Measurements from ENCODE around the gene PTPRD. TPM values are rescaled to one million over a fixed set of nuclear protein-coding genes. Genes with fewer than 3 reads are reported as not detected.

The PTPRD gene
- total RNA-seq, 1 experiment from 2014 or later, result 32.5 TPM

GRCh38 chr9:9949978-9950377, 662.8 kb downstream of the PTPRD start:
- H3K23ac ChIP-seq (ENCODE audit: insufficient read length, low read depth, low read length), result no peak overlapping the region
- no peak overlapping the region for H3K18ac ChIP-seq (ENCODE audit: insufficient read length, low read depth, low read length)
- no peak overlapping the region for H2AK5ac ChIP-seq (ENCODE audit: insufficient read length, low read length)
- no peaks in the 10 kb centered on the region for H3K9me3 Mint-ChIP-seq
- H3K4me3 Mint-ChIP-seq, result no peak overlapping the region
- H3T11ph ChIP-seq (ENCODE audit: low read length), result no peak overlapping the region
- no peak overlapping the region for H4K5ac ChIP-seq (ENCODE audit: insufficient read length, low read depth, low read length)
- H3K4me1 Mint-ChIP-seq, result no peaks in the 10 kb centered on the region
- H3K27me3 ChIP-seq (ENCODE audit: insufficient read depth, low read length), result no peaks in the 10 kb centered on the region
- no peak overlapping the region for H3K56ac ChIP-seq (ENCODE audit: insufficient read length, low read depth, low read length)
- no peaks in the 10 kb centered on the region for H3K9me3 ChIP-seq (ENCODE audit: control insufficient read depth, low read depth, low read length)
- H3K27ac ChIP-seq (ENCODE audit: insufficient read length, low read depth, low read length), result no peak overlapping the region
- H4K20me1 ChIP-seq (ENCODE audit: control insufficient read depth, insufficient read depth, insufficient read length), result no peaks in the 10 kb centered on the region
- no peak overlapping the region for H3K14ac ChIP-seq (ENCODE audit: insufficient read depth, low read length)
- H3K9ac ChIP-seq (ENCODE audit: extremely low read depth, insufficient read length, low read length), result no peak overlapping the region
- H3K23me2 ChIP-seq (ENCODE audit: insufficient read length, low read depth, low read length, poor library complexity, severe bottlenecking), result no peaks in the 10 kb centered on the region
- H3K4me2 ChIP-seq (ENCODE audit: insufficient read depth, insufficient read length, low read length), result no peak overlapping the region
- no peak overlapping the region for H2BK12ac ChIP-seq (ENCODE audit: insufficient read length, low read depth, low read length)
- no peak overlapping the region for H2BK20ac ChIP-seq (ENCODE audit: low read depth, low read length, poor library complexity, severe bottlenecking)
- no peaks in the 10 kb centered on the region for H3K27me3 Mint-ChIP-seq (ENCODE audit: low read depth)
- no peak overlapping the region for H2BK15ac ChIP-seq (ENCODE audit: low read depth, low read length)
- H3K79me2 ChIP-seq (ENCODE audit: insufficient read depth, low read length), result no peaks in the 10 kb centered on the region
- DNase-seq, result no peak
- no CpG with 5 or more reads among the region's 4 CpGs for WGBS (ENCODE audit: extremely low coverage, insufficient read length, low lambda C conversion rate)
- no peak overlapping the region for H3K27ac Mint-ChIP-seq
- no peak for TF ChIP-seq CTCF (conservative IDR thresholded peaks at IDR 0.05)
- no peak overlapping the region for H2BK120ac ChIP-seq (ENCODE audit: low read depth, low read length, poor library complexity, severe bottlenecking)
- no peak overlapping the region for H2AFZ ChIP-seq (ENCODE audit: low read length)
- H3K4ac ChIP-seq (ENCODE audit: low read depth, low read length), result no peak overlapping the region
- H2BK5ac ChIP-seq (ENCODE audit: insufficient read length, low read length), result no peak overlapping the region
- no peak overlapping the region for H4K91ac ChIP-seq (ENCODE audit: insufficient read length, low read depth, low read length)
- H4K8ac ChIP-seq (replicated peaks; ENCODE audit: insufficient read length, low read depth, low read length), result no peak overlapping the region
- H3K36me3 Mint-ChIP-seq (ENCODE audit: insufficient read depth in 1 of 3, low read depth in 3 of 3), result no peaks in the 10 kb centered on the region
- H3K4me1 ChIP-seq (ENCODE audit: insufficient read depth, low read length), result no peaks in the 10 kb centered on the region
- no peaks in the 10 kb centered on the region for H3K79me1 ChIP-seq (ENCODE audit: insufficient read depth, low read depth, low read length, poor library complexity, severe bottlenecking)

All from H9 (cell line).